GM23338 (cell line): ENCODE measurements around the gene PTAFR. TPM values are rescaled to one million over a fixed set of nuclear protein-coding genes. Genes with fewer than 3 reads are reported as not detected.

Source experiments
- ATAC-seq: fragments of 200-7000 bp; cut with Tn5 transposase; 3 replicates; pipeline ENCODE4 v1.9.1; 2020
- DNase-seq: peaks from one replicate; pipeline ENCODE4 v3.0.0-alpha.2; 2015; ENCODE audit warnings: low spot score
- H2AFZ ChIP-seq: fragments of 200-600 bp; sonication (generic); 2 replicates; pipeline ENCODE4 v1.8.0; 2016; ENCODE audit warnings: antibody characterized with exemption, mild to moderate bottlenecking, moderate library complexity
- H3F3A ChIP-seq: fragments of 200-600 bp; sonication (generic); replicated peaks from 2 replicates; pipeline ENCODE4 v1.8.0; 2017; ENCODE audit warnings: antibody characterized with exemption, mixed run types, low read depth
- H3K27ac ChIP-seq: fragments of 200-600 bp; sonication (generic); 2 replicates; pipeline ENCODE4 v1.6.1; 2016; ENCODE audit warnings: low read depth
- H3K27me3 ChIP-seq: fragments of 200-600 bp; sonication (generic); 2 replicates; pipeline ENCODE4 v1.8.0; 2016; ENCODE audit warnings: mild to moderate bottlenecking, mixed run types, moderate library complexity; ENCODE audit not compliant: insufficient read depth
- H3K36me3 ChIP-seq: fragments of 200-600 bp; sonication (generic); 2 replicates; pipeline ENCODE4 v1.8.0; 2016; ENCODE audit warnings: mild to moderate bottlenecking; ENCODE audit not compliant: insufficient read depth
- H3K4me1 ChIP-seq: fragments of 200-600 bp; sonication (generic); 2 replicates; pipeline ENCODE4 v1.8.0; 2016; ENCODE audit warnings: mild to moderate bottlenecking, moderate library complexity; ENCODE audit not compliant: insufficient read depth
- H3K4me2 ChIP-seq: fragments of 200-600 bp; sonication (generic); 2 replicates; pipeline ENCODE4 v1.7.1; 2017; ENCODE audit warnings: mixed run types
- H3K4me3 ChIP-seq: fragments of 200-600 bp; sonication (generic); 2 replicates; pipeline ENCODE4 v1.6.1; 2016; ENCODE audit warnings: mixed run types
- H3K79me2 ChIP-seq: fragments of 200-600 bp; sonication (generic); replicated peaks from 2 replicates; pipeline ENCODE4 v1.8.0; 2017; ENCODE audit warnings: mild to moderate bottlenecking; ENCODE audit not compliant: insufficient read depth
- H3K9me2 ChIP-seq: fragments of 200-600 bp; sonication (generic); 2 replicates; pipeline ENCODE4 v1.8.0; 2017; ENCODE audit not compliant: insufficient read depth
- H4K20me1 ChIP-seq: fragments of 200-600 bp; sonication (generic); replicated peaks from 2 replicates; pipeline ENCODE4 v1.8.0; 2017; ENCODE audit warnings: mild to moderate bottlenecking; ENCODE audit not compliant: insufficient read depth
- H3K27ac Mint-ChIP-seq: 2 replicates; pipeline ENCODE4 v1.8.0; 2020; ENCODE audit warnings: inconsistent platforms, mild to moderate bottlenecking, moderate library complexity, mixed read lengths
- H3K27me3 Mint-ChIP-seq: 3 replicates; pipeline ENCODE4 v1.8.0; 2022; ENCODE audit warnings: low read depth, mild to moderate bottlenecking, moderate library complexity, mixed read lengths, inconsistent platforms; ENCODE audit not compliant: insufficient read depth, poor library complexity
- H3K36me3 Mint-ChIP-seq: 3 replicates; pipeline ENCODE4 v1.8.0; 2021; ENCODE audit warnings: low read depth, mild to moderate bottlenecking, inconsistent platforms, moderate library complexity, mixed read lengths
- H3K4me1 Mint-ChIP-seq: 3 replicates; pipeline ENCODE4 v1.8.0; 2020; ENCODE audit warnings: mild to moderate bottlenecking, inconsistent platforms, mixed read lengths
- H3K4me3 Mint-ChIP-seq: 3 replicates; pipeline ENCODE4 v1.8.0; 2021; ENCODE audit warnings: moderate library complexity, mild to moderate bottlenecking, inconsistent platforms, mixed read lengths
- H3K9me3 Mint-ChIP-seq: 3 replicates; pipeline ENCODE4 v1.8.0; 2020; ENCODE audit warnings: moderate library complexity, mild to moderate bottlenecking, inconsistent platforms, mixed read lengths
- CREB1 ChIP-seq: fragments of 250-450 bp; sonication (Bioruptor Pico); IDR thresholded peaks from 2 replicates; pipeline ENCODE4 v1.5.0; 2020; ENCODE audit warnings: low read depth, mild to moderate bottlenecking, moderate library complexity
- EZH2 ChIP-seq: fragments of 200-600 bp; sonication (generic); IDR thresholded peaks from one replicate; pipeline ENCODE4 v1.8.0; 2017; ENCODE audit warnings: antibody characterized with exemption, mild to moderate bottlenecking, low read depth; ENCODE audit not compliant: unreplicated experiment
- JUNB ChIP-seq: IDR thresholded peaks from one replicate; pipeline ENCODE4 v1.6.1; 2016; ENCODE audit warnings: antibody characterized with exemption; ENCODE audit not compliant: unreplicated experiment
- POLR2AphosphoS5 ChIP-seq: IDR thresholded peaks from 2 replicates; pipeline ENCODE4 v1.6.1; 2016; ENCODE audit warnings: antibody characterized with exemption, low read depth
- ZNF114 ChIP-seq: fragments of 250-450 bp; sonication (Bioruptor Pico); IDR thresholded peaks from 2 replicates; pipeline ENCODE4 v1.5.0; 2020; ENCODE audit warnings: mild to moderate bottlenecking, moderate library complexity
- ZNF331 ChIP-seq: fragments of 250-450 bp; sonication (Bioruptor Pico); IDR thresholded peaks from 2 replicates; pipeline ENCODE4 v1.5.0; 2020; ENCODE audit warnings: low read depth, mild to moderate bottlenecking, moderate library complexity
- polyA plus RNA-seq: library from polyadenylated mRNA; unstranded; fragments of >200 nt; fragmentation: Nextera tagmentation; extraction: Ambion mirVana; gene quantifications from 2 replicates; pipeline ENCODE4 v1.2.1, GENCODE V29; 2016
- total RNA-seq: library from RNA; depleted of rRNA; stranded (reverse); fragments of >200 nt; shearing (Covaris generic); gene quantifications from 2 replicates; pipeline ENCODE4 v1.2.3, GENCODE V29; 2014
- TF ChIP-seq, protein P1 (sequence below): fragments of 250-450 bp; sonication (Bioruptor Pico); IDR thresholded peaks from 2 replicates; pipeline ENCODE4 v1.5.0; 2020; ENCODE audit warnings: mild to moderate bottlenecking, moderate library complexity
- TF ChIP-seq, protein P2 (sequence below): IDR thresholded peaks from 2 replicates; pipeline ENCODE4 v1.6.1; 2016; ENCODE audit warnings: antibody characterized with exemption
- TF ChIP-seq, protein P3 (sequence below): IDR thresholded peaks from one replicate; pipeline ENCODE4 v1.6.1; 2018; ENCODE audit warnings: antibody characterized with exemption; ENCODE audit not compliant: unreplicated experiment
- TF ChIP-seq, protein P4 (sequence below), 2 experiments: fragments of 200-600 bp in 1 of 2; sonication (generic) in 1 of 2; conservative IDR thresholded peaks; 2 replicates each; pipeline versions ENCODE4 v1.5.1 to v1.6.1; 2016 to 2017; ENCODE audit warnings: antibody characterized with exemption in 2 of 2, low read depth in 2 of 2, mild to moderate bottlenecking in 2 of 2, moderate library complexity in 1 of 2

The PTAFR gene
- total and polyA plus RNA-seq, 2 experiments from 2014 or later, result 0.29 to 0.76 TPM

DNA sequence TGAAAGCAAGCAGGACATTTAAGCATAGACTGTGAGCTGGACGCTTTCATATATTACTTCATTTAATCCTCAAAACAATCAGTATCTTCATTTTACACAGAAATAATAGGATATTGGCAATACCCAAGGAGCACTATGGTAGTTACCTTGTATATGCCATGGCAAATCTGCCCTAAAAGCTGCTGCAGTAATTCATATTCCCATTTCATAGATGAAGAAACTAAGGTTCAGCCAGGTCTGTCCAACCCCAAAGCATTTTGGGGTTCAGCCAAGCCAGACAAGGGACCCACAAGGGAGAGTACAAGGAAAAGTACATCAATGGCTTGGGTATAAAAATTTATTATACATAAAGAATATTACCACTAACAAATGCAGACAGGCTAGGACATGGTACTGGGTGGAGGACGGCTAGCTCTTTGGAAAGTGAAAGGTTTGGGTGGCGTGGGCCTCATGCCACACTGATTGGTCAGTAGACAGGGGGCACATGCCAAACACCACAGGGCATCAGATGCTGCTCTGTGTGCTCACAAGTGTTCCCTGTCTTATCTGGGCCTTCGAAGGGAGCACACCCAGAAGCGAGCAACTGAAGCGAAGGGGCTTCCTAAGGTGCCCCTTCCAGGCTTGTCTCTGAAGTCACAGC is 23.9 kb upstream of the PTAFR start (continued):
- TF ChIP-seq, protein P1, sequence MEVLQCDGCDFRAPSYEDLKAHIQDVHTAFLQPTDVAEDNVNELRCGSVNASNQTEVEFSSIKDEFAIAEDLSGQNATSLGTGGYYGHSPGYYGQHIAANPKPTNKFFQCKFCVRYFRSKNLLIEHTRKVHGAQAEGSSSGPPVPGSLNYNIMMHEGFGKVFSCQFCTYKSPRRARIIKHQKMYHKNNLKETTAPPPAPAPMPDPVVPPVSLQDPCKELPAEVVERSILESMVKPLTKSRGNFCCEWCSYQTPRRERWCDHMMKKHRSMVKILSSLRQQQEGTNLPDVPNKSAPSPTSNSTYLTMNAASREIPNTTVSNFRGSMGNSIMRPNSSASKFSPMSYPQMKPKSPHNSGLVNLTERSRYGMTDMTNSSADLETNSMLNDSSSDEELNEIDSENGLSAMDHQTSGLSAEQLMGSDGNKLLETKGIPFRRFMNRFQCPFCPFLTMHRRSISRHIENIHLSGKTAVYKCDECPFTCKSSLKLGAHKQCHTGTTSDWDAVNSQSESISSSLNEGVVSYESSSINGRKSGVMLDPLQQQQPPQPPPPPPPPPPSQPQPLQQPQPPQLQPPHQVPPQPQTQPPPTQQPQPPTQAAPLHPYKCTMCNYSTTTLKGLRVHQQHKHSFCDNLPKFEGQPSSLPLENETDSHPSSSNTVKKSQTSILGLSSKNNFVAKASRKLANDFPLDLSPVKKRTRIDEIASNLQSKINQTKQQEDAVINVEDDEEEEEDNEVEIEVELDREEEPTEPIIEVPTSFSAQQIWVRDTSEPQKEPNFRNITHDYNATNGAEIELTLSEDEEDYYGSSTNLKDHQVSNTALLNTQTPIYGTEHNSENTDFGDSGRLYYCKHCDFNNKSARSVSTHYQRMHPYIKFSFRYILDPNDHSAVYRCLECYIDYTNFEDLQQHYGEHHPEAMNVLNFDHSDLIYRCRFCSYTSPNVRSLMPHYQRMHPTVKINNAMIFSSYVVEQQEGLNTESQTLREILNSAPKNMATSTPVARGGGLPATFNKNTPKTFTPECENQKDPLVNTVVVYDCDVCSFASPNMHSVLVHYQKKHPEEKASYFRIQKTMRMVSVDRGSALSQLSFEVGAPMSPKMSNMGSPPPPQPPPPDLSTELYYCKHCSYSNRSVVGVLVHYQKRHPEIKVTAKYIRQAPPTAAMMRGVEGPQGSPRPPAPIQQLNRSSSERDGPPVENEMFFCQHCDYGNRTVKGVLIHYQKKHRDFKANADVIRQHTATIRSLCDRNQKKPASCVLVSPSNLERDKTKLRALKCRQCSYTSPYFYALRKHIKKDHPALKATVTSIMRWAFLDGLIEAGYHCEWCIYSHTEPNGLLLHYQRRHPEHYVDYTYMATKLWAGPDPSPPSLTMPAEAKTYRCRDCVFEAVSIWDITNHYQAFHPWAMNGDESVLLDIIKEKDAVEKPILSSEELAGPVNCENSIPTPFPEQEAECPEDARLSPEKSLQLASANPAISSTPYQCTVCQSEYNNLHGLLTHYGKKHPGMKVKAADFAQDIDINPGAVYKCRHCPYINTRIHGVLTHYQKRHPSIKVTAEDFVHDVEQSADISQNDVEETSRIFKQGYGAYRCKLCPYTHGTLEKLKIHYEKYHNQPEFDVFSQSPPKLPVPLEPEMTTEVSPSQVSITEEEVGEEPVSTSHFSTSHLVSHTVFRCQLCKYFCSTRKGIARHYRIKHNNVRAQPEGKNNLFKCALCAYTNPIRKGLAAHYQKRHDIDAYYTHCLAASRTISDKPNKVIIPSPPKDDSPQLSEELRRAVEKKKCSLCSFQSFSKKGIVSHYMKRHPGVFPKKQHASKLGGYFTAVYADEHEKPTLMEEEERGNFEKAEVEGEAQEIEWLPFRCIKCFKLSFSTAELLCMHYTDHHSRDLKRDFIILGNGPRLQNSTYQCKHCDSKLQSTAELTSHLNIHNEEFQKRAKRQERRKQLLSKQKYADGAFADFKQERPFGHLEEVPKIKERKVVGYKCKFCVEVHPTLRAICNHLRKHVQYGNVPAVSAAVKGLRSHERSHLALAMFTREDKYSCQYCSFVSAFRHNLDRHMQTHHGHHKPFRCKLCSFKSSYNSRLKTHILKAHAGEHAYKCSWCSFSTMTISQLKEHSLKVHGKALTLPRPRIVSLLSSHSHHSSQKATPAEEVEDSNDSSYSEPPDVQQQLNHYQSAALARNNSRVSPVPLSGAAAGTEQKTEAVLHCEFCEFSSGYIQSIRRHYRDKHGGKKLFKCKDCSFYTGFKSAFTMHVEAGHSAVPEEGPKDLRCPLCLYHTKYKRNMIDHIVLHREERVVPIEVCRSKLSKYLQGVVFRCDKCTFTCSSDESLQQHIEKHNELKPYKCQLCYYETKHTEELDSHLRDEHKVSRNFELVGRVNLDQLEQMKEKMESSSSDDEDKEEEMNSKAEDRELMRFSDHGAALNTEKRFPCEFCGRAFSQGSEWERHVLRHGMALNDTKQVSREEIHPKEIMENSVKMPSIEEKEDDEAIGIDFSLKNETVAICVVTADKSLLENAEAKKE, result no peak
- no peak for TF ChIP-seq JUNB
- TF ChIP-seq ZNF331 (CRISPR knock-in tag), result no peak
- no peak for TF ChIP-seq POLR2AphosphoS5

DNA sequence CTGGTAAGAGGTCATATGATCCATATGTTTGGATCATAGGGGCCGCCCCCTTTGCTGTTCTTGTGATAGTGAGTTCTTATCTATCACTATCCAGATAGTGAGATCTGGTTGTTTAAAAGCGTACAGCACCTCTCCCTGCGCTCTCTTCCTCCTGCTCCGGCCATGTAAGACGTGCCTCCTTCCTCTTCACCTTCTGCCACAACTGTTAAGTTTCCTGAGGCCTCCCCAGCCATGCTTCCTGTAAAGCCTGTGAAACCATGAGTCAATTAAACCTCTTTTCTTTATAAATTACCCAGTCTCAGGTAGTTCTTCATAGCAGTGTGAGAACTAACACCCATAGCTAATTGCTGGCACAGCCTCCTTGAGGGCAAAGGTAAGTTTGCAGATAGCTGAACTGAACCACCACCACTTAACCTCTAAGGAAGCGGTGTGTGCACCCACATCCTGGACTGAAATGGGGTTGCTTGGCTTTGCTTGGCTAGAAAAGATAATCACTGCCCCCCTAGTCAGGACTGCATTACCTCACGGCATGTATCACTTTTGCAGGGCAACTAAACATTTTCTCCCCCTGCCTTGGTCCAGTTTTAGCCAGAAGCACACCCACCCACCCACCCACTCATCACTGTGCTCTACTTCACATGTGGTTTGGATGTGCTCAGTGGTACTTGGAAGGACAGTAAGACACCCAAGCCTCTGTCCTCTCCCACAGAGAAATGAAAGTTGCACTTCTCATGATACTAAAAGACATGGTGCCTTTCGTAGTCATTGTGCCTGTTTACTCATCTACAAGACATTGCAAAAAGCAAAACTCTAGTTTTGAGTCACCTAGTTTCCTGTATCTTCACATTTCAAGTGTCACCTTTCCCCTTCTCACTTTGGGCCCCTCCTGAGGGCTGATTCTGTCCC is 23.1 kb upstream of the PTAFR start:
- DNase-seq (no peak), ATAC-seq (no peak)
- H3K79me2 ChIP-seq, result no peaks in the 10 kb centered on the region
- no peak overlapping the region for H3K4me3 Mint-ChIP-seq
- peaks cover 19% of the 10 kb centered on the region for H3K4me1 Mint-ChIP-seq
- no peak overlapping the region for H2AFZ ChIP-seq
- peaks cover 38% of the 10 kb centered on the region for H3K36me3 ChIP-seq
- no peaks in the 10 kb centered on the region for H3K9me2 ChIP-seq
- no peak overlapping the region for H3K4me3 ChIP-seq
- no peaks in the 10 kb centered on the region for H3K27me3 ChIP-seq
- H3K27me3 Mint-ChIP-seq, result peaks cover 10% of the 10 kb centered on the region
- no peak overlapping the region for H3K4me2 ChIP-seq
- peaks cover 56% of the 10 kb centered on the region for H3K36me3 Mint-ChIP-seq
- no peaks in the 10 kb centered on the region for H3K9me3 Mint-ChIP-seq
- peaks cover 2% of the 10 kb centered on the region; the same call in 1 of the 2 replicates for H4K20me1 ChIP-seq
- H3K27ac Mint-ChIP-seq, result no peak overlapping the region
- peaks cover 24% of the 10 kb centered on the region for H3K4me1 ChIP-seq
- H3F3A ChIP-seq, result peaks cover 21% of the 10 kb centered on the region; the same call in 1 of the 2 replicates
- H3K27ac ChIP-seq, result no peak overlapping the region
- no peak for TF ChIP-seq ZNF331 (CRISPR knock-in tag)
- no peak for TF ChIP-seq ZNF114 (CRISPR knock-in tag)
- TF ChIP-seq, protein P2, sequence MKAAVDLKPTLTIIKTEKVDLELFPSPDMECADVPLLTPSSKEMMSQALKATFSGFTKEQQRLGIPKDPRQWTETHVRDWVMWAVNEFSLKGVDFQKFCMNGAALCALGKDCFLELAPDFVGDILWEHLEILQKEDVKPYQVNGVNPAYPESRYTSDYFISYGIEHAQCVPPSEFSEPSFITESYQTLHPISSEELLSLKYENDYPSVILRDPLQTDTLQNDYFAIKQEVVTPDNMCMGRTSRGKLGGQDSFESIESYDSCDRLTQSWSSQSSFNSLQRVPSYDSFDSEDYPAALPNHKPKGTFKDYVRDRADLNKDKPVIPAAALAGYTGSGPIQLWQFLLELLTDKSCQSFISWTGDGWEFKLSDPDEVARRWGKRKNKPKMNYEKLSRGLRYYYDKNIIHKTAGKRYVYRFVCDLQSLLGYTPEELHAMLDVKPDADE, result no peak
- no peak for TF ChIP-seq POLR2AphosphoS5
- TF ChIP-seq JUNB, result no peak
- no peak for TF ChIP-seq CREB1
- TF ChIP-seq, protein P3, sequence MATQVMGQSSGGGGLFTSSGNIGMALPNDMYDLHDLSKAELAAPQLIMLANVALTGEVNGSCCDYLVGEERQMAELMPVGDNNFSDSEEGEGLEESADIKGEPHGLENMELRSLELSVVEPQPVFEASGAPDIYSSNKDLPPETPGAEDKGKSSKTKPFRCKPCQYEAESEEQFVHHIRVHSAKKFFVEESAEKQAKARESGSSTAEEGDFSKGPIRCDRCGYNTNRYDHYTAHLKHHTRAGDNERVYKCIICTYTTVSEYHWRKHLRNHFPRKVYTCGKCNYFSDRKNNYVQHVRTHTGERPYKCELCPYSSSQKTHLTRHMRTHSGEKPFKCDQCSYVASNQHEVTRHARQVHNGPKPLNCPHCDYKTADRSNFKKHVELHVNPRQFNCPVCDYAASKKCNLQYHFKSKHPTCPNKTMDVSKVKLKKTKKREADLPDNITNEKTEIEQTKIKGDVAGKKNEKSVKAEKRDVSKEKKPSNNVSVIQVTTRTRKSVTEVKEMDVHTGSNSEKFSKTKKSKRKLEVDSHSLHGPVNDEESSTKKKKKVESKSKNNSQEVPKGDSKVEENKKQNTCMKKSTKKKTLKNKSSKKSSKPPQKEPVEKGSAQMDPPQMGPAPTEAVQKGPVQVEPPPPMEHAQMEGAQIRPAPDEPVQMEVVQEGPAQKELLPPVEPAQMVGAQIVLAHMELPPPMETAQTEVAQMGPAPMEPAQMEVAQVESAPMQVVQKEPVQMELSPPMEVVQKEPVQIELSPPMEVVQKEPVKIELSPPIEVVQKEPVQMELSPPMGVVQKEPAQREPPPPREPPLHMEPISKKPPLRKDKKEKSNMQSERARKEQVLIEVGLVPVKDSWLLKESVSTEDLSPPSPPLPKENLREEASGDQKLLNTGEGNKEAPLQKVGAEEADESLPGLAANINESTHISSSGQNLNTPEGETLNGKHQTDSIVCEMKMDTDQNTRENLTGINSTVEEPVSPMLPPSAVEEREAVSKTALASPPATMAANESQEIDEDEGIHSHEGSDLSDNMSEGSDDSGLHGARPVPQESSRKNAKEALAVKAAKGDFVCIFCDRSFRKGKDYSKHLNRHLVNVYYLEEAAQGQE, result no peak
- TF ChIP-seq, protein P4, sequence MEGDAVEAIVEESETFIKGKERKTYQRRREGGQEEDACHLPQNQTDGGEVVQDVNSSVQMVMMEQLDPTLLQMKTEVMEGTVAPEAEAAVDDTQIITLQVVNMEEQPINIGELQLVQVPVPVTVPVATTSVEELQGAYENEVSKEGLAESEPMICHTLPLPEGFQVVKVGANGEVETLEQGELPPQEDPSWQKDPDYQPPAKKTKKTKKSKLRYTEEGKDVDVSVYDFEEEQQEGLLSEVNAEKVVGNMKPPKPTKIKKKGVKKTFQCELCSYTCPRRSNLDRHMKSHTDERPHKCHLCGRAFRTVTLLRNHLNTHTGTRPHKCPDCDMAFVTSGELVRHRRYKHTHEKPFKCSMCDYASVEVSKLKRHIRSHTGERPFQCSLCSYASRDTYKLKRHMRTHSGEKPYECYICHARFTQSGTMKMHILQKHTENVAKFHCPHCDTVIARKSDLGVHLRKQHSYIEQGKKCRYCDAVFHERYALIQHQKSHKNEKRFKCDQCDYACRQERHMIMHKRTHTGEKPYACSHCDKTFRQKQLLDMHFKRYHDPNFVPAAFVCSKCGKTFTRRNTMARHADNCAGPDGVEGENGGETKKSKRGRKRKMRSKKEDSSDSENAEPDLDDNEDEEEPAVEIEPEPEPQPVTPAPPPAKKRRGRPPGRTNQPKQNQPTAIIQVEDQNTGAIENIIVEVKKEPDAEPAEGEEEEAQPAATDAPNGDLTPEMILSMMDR (conservative IDR thresholded peaks at IDR 0.05; ENCODE audit: low read depth in 2 of 2), result no peak
- no peak for TF ChIP-seq EZH2
